Raji (cell line): ENCODE results near the gene RAB8A.

Experiments used
- POLR2A ChIP-seq: IDR thresholded peaks from 2 replicates; pipeline ENCODE4 v1.6.1; 2011; ENCODE audit warnings: low read depth, low read length, control low read depth; ENCODE audit not compliant: insufficient read depth

Gene RAB8A

GRCh38 chr19:16075430-16076153, 36.1 kb upstream of the RAB8A start:
- no peak for TF ChIP-seq POLR2A

GRCh38 chr19:16076154-16076957, 35.3 kb upstream of the RAB8A start, which contains the start of gene TPM4:
TPM4 (plus strand) TSS chr19:16076495; CDS start chr19:16076566, 71 bp downstream.
- TF ChIP-seq POLR2A = peak; percentile 58; the same call in 1 of the 2 replicates

- no peak for TF ChIP-seq POLR2A
Measured at GRCh38 chr19:16076958-16077611, 34.6 kb upstream of the RAB8A start.

- 0 out of 2 replicates have a peak, but pooled peaks have one; percentile 9 for TF ChIP-seq POLR2A
Measured at GRCh38 chr19:16077984-16078758, 33.5 kb upstream of the RAB8A start.

GRCh38 chr19:16078759-16079707, 32.7 kb upstream of the RAB8A start:
- peak; percentile 56 for TF ChIP-seq POLR2A

- no peak for TF ChIP-seq POLR2A
Measured at GRCh38 chr19:16084067-16084685, 27.5 kb upstream of the RAB8A start.

GRCh38 chr19:16085115-16085514, 26.6 kb upstream of the RAB8A start:
- no peak for TF ChIP-seq POLR2A

- TF ChIP-seq POLR2A = no peak
Measured at GRCh38 chr19:16087940-16088339, 23.7 kb upstream of the RAB8A start.

- TF ChIP-seq POLR2A = no peak
Measured at GRCh38 chr19:16088351-16089009, 23.2 kb upstream of the RAB8A start.

GRCh38 chr19:16089010-16089846, 22.5 kb upstream of the RAB8A start:
- TF ChIP-seq POLR2A = no peak

GRCh38 chr19:16091546-16092475, 19.9 kb upstream of the RAB8A start:
- TF ChIP-seq POLR2A = no peak
